HG02852 (cell line): Measurements from ENCODE around the gene BTBD9.

Experiments used
- ATAC-seq: cut with Tn5 transposase; IDR thresholded peaks from one replicate; pipeline ENCODE4 v1.9.1; 2021; ENCODE audit warnings: mild to moderate bottlenecking, moderate library complexity; ENCODE audit not compliant: unreplicated experiment

BTBD9 gene

GRCh38 chr6:38264605-38265004 is 375.1 kb downstream of the BTBD9 start:
- no peak for ATAC-seq

- no peak for ATAC-seq
These were observed 377.1 kb downstream of the BTBD9 start for GRCh38 chr6:38262609-38263008.

GRCh38 chr6:38262026-38262425 is 377.7 kb downstream of the BTBD9 start:
- ATAC-seq = no peak

- no peak for ATAC-seq
These were observed 378.1 kb downstream of the BTBD9 start for GRCh38 chr6:38261626-38262025.

GRCh38 chr6:38259736-38260135 is 380.0 kb downstream of the BTBD9 start:
- ATAC-seq = no peak

GRCh38 chr6:38248500-38249234 is 391.1 kb downstream of the BTBD9 start:
- no peak for ATAC-seq

- no peak for ATAC-seq
These were observed 394.4 kb downstream of the BTBD9 start for GRCh38 chr6:38245295-38245694.

GRCh38 chr6:38244869-38245268 is 394.9 kb downstream of the BTBD9 start:
- ATAC-seq = no peak

- ATAC-seq = no peak
These were observed 398.4 kb downstream of the BTBD9 start for GRCh38 chr6:38241200-38241871.

GRCh38 chr6:38239719-38240451 is 399.8 kb downstream of the BTBD9 start:
- ATAC-seq = no peak

- no peak for ATAC-seq
These were observed 403.1 kb downstream of the BTBD9 start for GRCh38 chr6:38236631-38237030.

- peak; percentile 80 for ATAC-seq
These were observed 404.6 kb downstream of the BTBD9 start for GRCh38 chr6:38234934-38235682.

- no peak for ATAC-seq
These were observed 405.6 kb downstream of the BTBD9 start for GRCh38 chr6:38234141-38234540.

- ATAC-seq = no peak
These were observed 406.5 kb downstream of the BTBD9 start for GRCh38 chr6:38233161-38233791.

- no peak for ATAC-seq
These were observed 414.0 kb downstream of the BTBD9 start for GRCh38 chr6:38225766-38226165.

- no peak for ATAC-seq
These were observed 418.5 kb downstream of the BTBD9 start for GRCh38 chr6:38221251-38221650.

GRCh38 chr6:38220069-38220723 is 419.5 kb downstream of the BTBD9 start:
- no peak for ATAC-seq

GRCh38 chr6:38218235-38218634 is 421.5 kb downstream of the BTBD9 start:
- no peak for ATAC-seq

- no peak for ATAC-seq
These were observed 423.3 kb downstream of the BTBD9 start for GRCh38 chr6:38216451-38216850.

GRCh38 chr6:38215651-38216311 is 423.9 kb downstream of the BTBD9 start:
- no peak for ATAC-seq
